ENCODE results near the gene CFAP65. TPM values are rescaled to one million over a fixed set of nuclear protein-coding genes. Genes with fewer than 3 reads are reported as not detected.

CFAP65 gene
- total and polyA plus RNA-seq, 8 donors: 0.06 to 0.38 (median 0.13) TPM

DNA sequence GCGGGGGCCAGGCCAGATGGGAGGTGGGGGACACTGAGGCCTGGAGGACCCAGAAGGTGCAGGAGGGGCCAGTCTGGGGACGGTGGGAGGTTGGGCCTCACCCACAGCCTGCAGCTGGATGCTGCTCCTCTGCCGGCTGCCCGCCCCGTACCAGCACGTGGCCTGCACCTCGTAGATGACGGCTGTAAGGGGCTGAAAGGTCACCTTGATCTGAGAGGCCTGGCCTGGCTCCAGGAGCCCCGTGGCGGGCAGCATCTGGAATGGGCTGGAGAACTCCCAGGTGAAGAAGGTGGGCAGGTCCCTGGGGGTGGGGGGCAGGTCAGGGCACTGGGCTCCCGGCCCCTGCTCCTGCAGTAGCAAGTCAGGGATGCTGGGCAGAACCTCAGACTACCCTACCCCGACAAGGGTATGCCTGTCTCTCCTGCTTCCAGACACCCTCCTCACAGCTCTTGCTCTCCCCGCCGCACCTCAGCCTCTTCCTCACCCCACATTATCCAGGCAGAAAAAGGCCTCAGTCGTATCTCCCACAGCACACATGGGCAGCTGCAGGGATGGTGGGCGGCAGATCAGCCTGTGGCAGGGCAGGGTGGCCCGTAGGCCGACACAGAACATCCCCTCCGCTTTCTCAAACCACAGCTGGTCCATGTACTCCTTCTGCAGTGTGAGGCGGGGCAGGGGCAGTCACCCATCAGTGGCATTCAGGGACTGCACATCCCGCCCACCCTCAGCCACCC is 10.1 kb downstream of the CFAP65 start:
- DNase-seq (no peak), ATAC-seq (no peak)

GRCh38 chr2:219030177-219030940 is 11.0 kb downstream of the CFAP65 start:
- DNase-seq: no peak
- Histone ChIP-seq H3K27me3 (peaks cover 0 to 5% (median 0%) of the 10 kb centered on the region in 4 donors), H3K9me3 (no peaks in the 10 kb centered on the region), H3K27ac (no peak overlapping the region), H3K4me3 (no peak overlapping the region), H3K36me3 (no peaks in the 10 kb centered on the region), H3K4me1 (no peaks in the 10 kb centered on the region)
- peak in 1 of 4 donors; percentile 9 for ATAC-seq
- intact Hi-C loops (cut with DNase I): loop anchor here in 1 of 3 donors (10.0 kb wide), 1 partner anchor 274 kb away; the partner anchor contains the start of gene PTPRN
- no peak for TF ChIP-seq CTCF (IDR thresholded peaks at IDR 0.05)
- no peak for FAIRE-seq
- WGBS, 2 donors: 51 to 67% methylated on average over 15 to 16 of the region's 16 CpGs

More for the DNA sequence above, 10.1 kb downstream of the CFAP65 start:
- Histone ChIP-seq H3K4me3 (no peak overlapping the region), H3K36me3 (no peaks in the 10 kb centered on the region), H3K27ac (no peak overlapping the region), H3K27me3 (peaks cover 0 to 5% (median 0%) of the 10 kb centered on the region in 4 donors), H3K4me1 (no peaks in the 10 kb centered on the region), H3K9me3 (no peaks in the 10 kb centered on the region)
- 58 to 63% methylated on average over 21 of the region's 21 CpGs for WGBS, 2 donors
- FAIRE-seq: no peak
- no peak for TF ChIP-seq CTCF (IDR thresholded peaks at IDR 0.05)
- intact Hi-C loops (cut with DNase I): loop anchor here in 1 of 3 donors (10.0 kb wide), 1 partner anchor 274 kb away; the partner anchor contains the start of gene PTPRN

DNA sequence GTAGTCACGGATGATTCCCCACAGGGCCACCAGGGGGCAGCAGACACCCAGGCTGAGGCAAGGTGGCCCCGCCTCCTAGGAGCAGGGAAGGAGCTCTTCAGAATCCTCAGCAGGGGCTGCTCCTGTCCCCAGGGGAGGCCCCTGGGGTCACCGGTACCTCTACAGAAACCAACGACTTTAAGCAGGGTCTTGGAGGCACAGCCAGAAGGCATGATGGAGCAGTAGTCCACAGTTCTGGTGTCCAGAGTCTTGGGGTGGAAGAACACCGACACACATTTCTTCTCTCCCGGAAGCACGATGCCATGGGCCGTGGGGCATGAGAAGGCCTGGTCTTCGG is 11.5 kb downstream of the CFAP65 start:
- H3K9me3 ChIP-seq: no peaks in the 10 kb centered on the region
- TF ChIP-seq CTCF (IDR thresholded peaks at IDR 0.05): peak; percentile 98 to 99 (median 98)
- no peaks in the 10 kb centered on the region for H3K4me1 ChIP-seq
- H3K27ac ChIP-seq: no peak overlapping the region
- H3K27me3 ChIP-seq: peaks cover 0 to 5% (median 0%) of the 10 kb centered on the region in 4 donors
- 27 to 38% methylated on average over 9 of the region's 9 CpGs for WGBS, 2 donors
- ATAC-seq: peak; percentile 94 to 100 (median 98)
- no peaks in the 10 kb centered on the region for H3K36me3 ChIP-seq
- intact Hi-C loops (cut with DNase I): loop anchor here in 2 of 3 donors (10.0 kb wide), 2 partner anchors 125 to 275 kb away; partner anchors contain the start of gene PTPRN (in 1 of the 2)
- peak; percentile 68 to 95 (median 88) for DNase-seq
- FAIRE-seq: no peak
- no peak overlapping the region for H3K4me3 ChIP-seq

GRCh38 chr2:219028996-219029828 is 12.1 kb downstream of the CFAP65 start:
- no peak for TF ChIP-seq CTCF (IDR thresholded peaks at IDR 0.05)
- DNase-seq (no peak), FAIRE-seq (no peak), ATAC-seq (peak in 1 of 4 donors; percentile 15)
- Histone ChIP-seq H3K27me3 (peaks cover 0 to 5% (median 0%) of the 10 kb centered on the region in 4 donors), H3K36me3 (no peaks in the 10 kb centered on the region), H3K9me3 (no peaks in the 10 kb centered on the region), H3K4me3 (no peak overlapping the region), H3K4me1 (no peaks in the 10 kb centered on the region), H3K27ac (no peak overlapping the region)
- 63 to 71% methylated on average over 13 of the region's 13 CpGs for WGBS, 2 donors
- intact Hi-C loops (cut with DNase I): loop anchor here in 1 of 3 donors (10.0 kb wide), 1 partner anchor 126 kb away; no protein-coding TSS in a partner anchor

Data from pancreas (tissue), 10 donors.